ENCODE data around the gene MLEC. TPM values are rescaled to one million over a fixed set of nuclear protein-coding genes. Genes with fewer than 3 reads are reported as not detected.

The MLEC gene
- total RNA-seq, 2 experiments from 2014 or later, result 69.7 to 101 TPM

GRCh38 chr12:120702637-120703036 is 15.7 kb downstream of the MLEC start:
- BruUV-seq (replicated peaks), result no TSS peak
- TF ChIP-seq CTCF (conservative IDR thresholded peaks at IDR 0.05; ENCODE audit: low read length) (no peak), EZH2phosphoT487 (IDR thresholded peaks at IDR 0.05; ENCODE audit: borderline replicate concordance, low read depth, low read length) (no peak)
- no peaks in the 10 kb centered on the region for H4K20me1 ChIP-seq (ENCODE audit: insufficient read depth, low read length)
- no peaks in the 10 kb centered on the region for H3K79me2 ChIP-seq (ENCODE audit: insufficient read depth, low read depth, low read length)
- no peak overlapping the region for H3K4me3 ChIP-seq (ENCODE audit: low read depth, low read length, poor library complexity, severe bottlenecking)
- no peaks in the 10 kb centered on the region for H3K9me3 ChIP-seq (ENCODE audit: low read length)
- POLR2A ChIA-PET, result interaction anchor here (0.5 to 0.6 kb wide), 2 partner anchors 60 to 231 kb away, joined by 3 read pairs; no protein-coding TSS in a partner anchor
- H3K4me2 ChIP-seq (ENCODE audit: low read length), result no peak overlapping the region
- no peak overlapping the region for H3K27ac ChIP-seq (ENCODE audit: low read depth, low read length, poor library complexity, severe bottlenecking)
- H3K9me2 ChIP-seq (ENCODE audit: insufficient read depth, low read length), result no peaks in the 10 kb centered on the region
- CTCF ChIA-PET (ENCODE audit: unreplicated experiment), result no interaction called here
- DNase-seq (ENCODE audit: low spot score), result no peak
- no peak overlapping the region for H2AFZ ChIP-seq (ENCODE audit: low read length)
- intact Hi-C loops (cut with micrococcal nuclease; ENCODE audit: unreplicated experiment), result no loop called here
- peaks cover 3% of the 10 kb centered on the region for H3K4me1 ChIP-seq (ENCODE audit: insufficient read depth, low read length, poor library complexity, severe bottlenecking)
- peaks cover 69% of the 10 kb centered on the region for H3K36me3 ChIP-seq (ENCODE audit: insufficient read depth, low read length)

- Histone ChIP-seq H2AFZ (ENCODE audit: low read length) (no peak overlapping the region), H3K79me2 (ENCODE audit: insufficient read depth, low read depth, low read length) (no peaks in the 10 kb centered on the region), H3K4me3 (ENCODE audit: low read depth, low read length, poor library complexity, severe bottlenecking) (no peak overlapping the region), H3K9me2 (ENCODE audit: insufficient read depth, low read length) (no peaks in the 10 kb centered on the region), H3K4me2 (ENCODE audit: low read length) (no peak overlapping the region), H3K4me1 (ENCODE audit: insufficient read depth, low read length, poor library complexity, severe bottlenecking) (peaks cover 3% of the 10 kb centered on the region), H3K36me3 (ENCODE audit: insufficient read depth, low read length) (peaks cover 61% of the 10 kb centered on the region), H3K27ac (ENCODE audit: low read depth, low read length, poor library complexity, severe bottlenecking) (no peak overlapping the region), H4K20me1 (ENCODE audit: insufficient read depth, low read length) (no peaks in the 10 kb centered on the region), H3K9me3 (ENCODE audit: low read length) (no peaks in the 10 kb centered on the region)
- TF ChIP-seq CTCF (conservative IDR thresholded peaks at IDR 0.05; ENCODE audit: low read length) (no peak), EZH2phosphoT487 (IDR thresholded peaks at IDR 0.05; ENCODE audit: borderline replicate concordance, low read depth, low read length) (no peak)
- BruUV-seq (replicated peaks), result no TSS peak
- ChIA-PET CTCF (ENCODE audit: unreplicated experiment) (no interaction called here), POLR2A (no interaction called here)
- intact Hi-C loops (cut with micrococcal nuclease; ENCODE audit: unreplicated experiment), result no loop called here
- no peak for DNase-seq (ENCODE audit: low spot score)
These were observed 16.5 kb downstream of the MLEC start for GRCh38 chr12:120703311-120703942.

GRCh38 chr12:120705618-120706017 is 18.7 kb downstream of the MLEC start:
- intact Hi-C loops (cut with micrococcal nuclease; ENCODE audit: unreplicated experiment), result no loop called here
- H3K79me2 ChIP-seq (ENCODE audit: insufficient read depth, low read depth, low read length), result no peaks in the 10 kb centered on the region; the same call in 1 of the 2 replicates
- H3K36me3 ChIP-seq (ENCODE audit: insufficient read depth, low read length), result peaks cover 39% of the 10 kb centered on the region
- no peak for DNase-seq (ENCODE audit: low spot score)
- ChIA-PET CTCF (ENCODE audit: unreplicated experiment) (no interaction called here), POLR2A (interaction anchor here (0.6 kb wide), 1 partner anchor 17 kb away, joined by 4 read pairs; no protein-coding TSS in a partner anchor)
- no peak for TF ChIP-seq CTCF (conservative IDR thresholded peaks at IDR 0.05; ENCODE audit: low read length)
- H3K4me3 ChIP-seq (ENCODE audit: low read depth, low read length, poor library complexity, severe bottlenecking), result no peak overlapping the region
- no peak overlapping the region for H2AFZ ChIP-seq (ENCODE audit: low read length)
- no peaks in the 10 kb centered on the region for H4K20me1 ChIP-seq (ENCODE audit: insufficient read depth, low read length)
- no TSS peak for BruUV-seq (replicated peaks)
- no peak overlapping the region for H3K27ac ChIP-seq (ENCODE audit: low read depth, low read length, poor library complexity, severe bottlenecking)
- no peaks in the 10 kb centered on the region for H3K9me3 ChIP-seq (ENCODE audit: low read length)
- H3K4me2 ChIP-seq (ENCODE audit: low read length), result no peak overlapping the region
- H3K4me1 ChIP-seq (ENCODE audit: insufficient read depth, low read length, poor library complexity, severe bottlenecking), result peaks cover 7% of the 10 kb centered on the region
- H3K9me2 ChIP-seq (ENCODE audit: insufficient read depth, low read length), result no peaks in the 10 kb centered on the region
